Activated naive CD4-positive, alpha-beta T cell treated with anti-CD3 and anti-CD28 coated beads, Interleukin-2, amount 50 U/mL, for 72 hours (primary cell): ENCODE results near the gene MRPL55. TPM values are rescaled to one million over a fixed set of nuclear protein-coding genes. Genes with fewer than 3 reads are reported as not detected.
"Not testable (repeated sequence)": the region's sequence is repeated elsewhere in the genome, so short reads cannot be mapped to it uniquely, and the experiment has no call there.

Source experiments
- ATAC-seq, 2 donors: fragments of 150-1000 bp; cut with Tn5 transposase; 2 replicates each; pipeline ENCODE4 v1.10.0; 2021; ENCODE audit warnings: mild to moderate bottlenecking in 2 of 2, moderate library complexity in 2 of 2
- DNase-seq, 2 donors: peaks; one replicate each; pipeline ENCODE4 v3.0.0; 2021 to 2022; ENCODE audit warnings: low spot score in 2 of 2
- H3K27ac Mint-ChIP-seq, 2 donors: one replicate each; pipeline ENCODE4 v1.8.0; 2022; ENCODE audit warnings: mild to moderate bottlenecking in 2 of 2, mixed read lengths in 2 of 2
- H3K36me3 Mint-ChIP-seq, 2 donors: one replicate each; pipeline ENCODE4 v1.8.0; 2022; ENCODE audit warnings: mixed read lengths in 2 of 2
- H3K9me3 Mint-ChIP-seq, 2 donors: one replicate each; pipeline ENCODE4 v1.8.0; 2022; ENCODE audit warnings: mixed read lengths in 2 of 2
- total RNA-seq, 2 donors: library from RNA; stranded (reverse); gene quantifications; one replicate each; pipeline ENCODE4 v1.2.3, GENCODE V29; 2022

Gene MRPL55
- total RNA-seq, 2 donors from 2014 or later, result 50.6 to 52.5 TPM

DNA sequence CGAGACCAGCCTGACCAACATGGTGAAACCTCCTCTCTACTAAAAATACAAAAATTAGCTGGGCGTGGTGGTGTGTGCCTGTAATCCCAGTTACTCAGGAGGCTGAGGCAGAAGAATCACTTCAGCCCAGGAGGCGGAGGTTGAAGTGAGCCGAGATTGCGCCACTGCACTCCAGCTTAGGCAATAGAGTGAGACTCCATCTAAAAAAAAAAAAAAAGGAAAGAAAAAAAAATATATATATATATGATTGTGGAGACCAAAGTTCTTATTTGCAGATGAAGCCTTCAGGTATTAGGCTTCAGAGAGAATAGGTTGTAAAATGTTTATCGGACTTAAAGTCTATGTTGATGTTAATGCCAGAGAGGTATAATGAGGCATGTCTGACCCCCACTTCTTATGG lies 2.2 kb upstream of the MRPL55 start:
- not testable (repeated sequence) for H3K9me3 Mint-ChIP-seq, DNase-seq, H3K36me3 Mint-ChIP-seq, H3K27ac Mint-ChIP-seq, ATAC-seq

DNA sequence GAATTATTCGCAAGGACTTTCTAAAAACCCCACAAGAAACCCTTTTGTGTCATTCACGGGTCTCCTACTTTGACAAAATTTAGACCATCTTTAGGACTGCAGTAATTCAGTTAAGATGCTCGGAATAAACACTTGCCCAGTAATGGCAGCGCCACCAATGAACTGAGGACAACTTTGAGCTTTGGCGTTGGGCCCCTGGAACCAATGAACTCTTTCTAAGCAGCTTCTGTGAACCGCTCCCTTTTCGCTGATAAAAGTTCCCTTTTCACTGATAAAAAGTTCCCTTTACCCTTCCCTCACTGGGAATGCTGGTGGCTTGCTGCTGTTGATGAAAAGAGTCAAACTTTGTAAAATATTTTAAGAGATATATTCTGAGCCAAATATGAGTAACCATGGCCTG lies 1.5 kb upstream of the MRPL55 start:
- Mint-ChIP-seq H3K9me3 (no peaks in the 10 kb centered on the region), H3K27ac (no peak overlapping the region), H3K36me3 (peaks cover 7 to 10% of the 10 kb centered on the region in 2 donors)
- DNase-seq, result no peak
- ATAC-seq, result no peak

DNA sequence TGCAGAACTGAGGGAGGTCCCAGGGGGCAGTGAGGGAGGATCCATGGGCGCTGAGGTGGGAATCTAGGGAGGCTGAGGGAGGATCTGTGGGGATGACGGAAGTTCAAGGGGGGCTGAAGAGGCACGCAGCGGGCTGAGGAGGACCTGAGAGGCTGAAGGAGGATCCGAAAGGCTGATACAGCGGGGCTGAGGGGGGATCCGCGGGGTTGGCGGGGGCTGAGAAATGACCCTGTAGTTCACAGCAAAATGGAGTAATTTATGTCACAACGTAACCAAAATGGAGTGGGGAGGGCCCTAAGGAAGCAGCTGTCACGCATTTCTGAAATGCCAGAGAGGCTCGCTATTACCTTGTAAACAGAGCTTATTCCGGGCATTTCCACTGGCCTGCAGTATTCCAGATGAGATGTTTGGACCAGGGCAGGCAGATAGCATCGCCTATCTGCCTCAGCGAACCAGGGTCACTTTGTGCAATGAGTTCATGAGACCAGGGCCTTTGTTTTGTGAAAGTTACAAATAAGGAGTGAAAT lies 926 bp upstream of the MRPL55 start:
- DNase-seq (no peak), ATAC-seq (no peak)
- Mint-ChIP-seq H3K27ac (peak overlapping the region; percentile 91 to 96), H3K9me3 (no peaks in the 10 kb centered on the region), H3K36me3 (peaks cover 7 to 10% of the 10 kb centered on the region in 2 donors)

DNA sequence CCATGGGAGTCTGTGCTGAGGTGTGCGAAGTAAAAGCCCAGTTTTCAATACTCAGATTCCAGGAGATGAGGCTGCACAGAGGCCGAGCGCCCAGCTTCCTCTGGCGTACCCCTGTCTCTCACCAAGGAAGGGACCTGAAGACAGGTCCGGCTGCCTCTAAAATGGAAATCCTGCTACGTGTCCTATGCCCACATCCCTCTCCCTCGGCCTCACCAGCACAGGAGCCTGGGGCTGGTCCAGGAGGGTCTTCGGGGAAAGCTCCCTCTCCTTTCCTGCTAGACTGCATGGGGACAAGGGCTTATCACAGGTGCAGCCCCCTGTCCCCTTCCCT lies 392 bp downstream of the MRPL55 start:
- ATAC-seq, result peak in 1 of 2 donors; percentile 1

DNA sequence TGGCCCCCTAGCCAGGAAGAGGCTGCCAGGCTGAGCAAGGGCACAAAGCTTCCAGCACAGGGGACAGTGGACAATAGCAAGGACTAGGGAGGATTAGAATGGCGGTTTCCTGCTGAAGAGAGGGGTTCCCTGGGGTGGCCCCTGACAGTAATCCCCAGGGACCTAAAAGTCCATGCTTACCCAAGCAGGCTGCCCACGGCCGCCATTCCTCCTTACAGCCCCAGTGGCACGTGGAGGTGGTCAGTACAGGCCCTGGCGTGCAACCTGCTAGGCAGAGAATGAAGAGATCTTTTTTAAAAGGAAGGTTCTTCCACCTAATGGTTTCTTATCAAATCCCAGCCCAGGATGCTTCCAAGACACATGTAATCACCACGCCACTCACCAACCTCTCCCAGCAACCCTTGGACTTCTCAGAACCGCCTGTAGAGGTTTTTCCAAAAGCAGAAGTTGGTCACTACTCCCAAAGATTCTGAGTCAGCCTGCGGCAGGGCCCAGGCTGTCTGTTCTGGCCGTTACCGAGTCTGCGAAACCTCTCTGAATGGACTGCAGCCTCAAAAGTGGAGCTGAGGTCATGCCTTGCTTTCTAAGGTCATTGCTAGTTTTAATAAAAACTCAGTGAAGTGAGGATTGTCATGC lies 926 bp downstream of the MRPL55 start:
- no peak for DNase-seq
- peak overlapping the region; percentile 91 to 96 for H3K27ac Mint-ChIP-seq
- no peaks in the 10 kb centered on the region for H3K9me3 Mint-ChIP-seq
- no peak for ATAC-seq
- H3K36me3 Mint-ChIP-seq, result peaks cover 11 to 16% of the 10 kb centered on the region in 2 donors

More for the DNA sequence above, 392 bp downstream of the MRPL55 start:
- peaks cover 7 to 11% of the 10 kb centered on the region in 2 donors for H3K36me3 Mint-ChIP-seq
- DNase-seq, result no peak
- H3K9me3 Mint-ChIP-seq, result no peaks in the 10 kb centered on the region
- H3K27ac Mint-ChIP-seq, result peak overlapping the region; percentile 91 to 96

DNA sequence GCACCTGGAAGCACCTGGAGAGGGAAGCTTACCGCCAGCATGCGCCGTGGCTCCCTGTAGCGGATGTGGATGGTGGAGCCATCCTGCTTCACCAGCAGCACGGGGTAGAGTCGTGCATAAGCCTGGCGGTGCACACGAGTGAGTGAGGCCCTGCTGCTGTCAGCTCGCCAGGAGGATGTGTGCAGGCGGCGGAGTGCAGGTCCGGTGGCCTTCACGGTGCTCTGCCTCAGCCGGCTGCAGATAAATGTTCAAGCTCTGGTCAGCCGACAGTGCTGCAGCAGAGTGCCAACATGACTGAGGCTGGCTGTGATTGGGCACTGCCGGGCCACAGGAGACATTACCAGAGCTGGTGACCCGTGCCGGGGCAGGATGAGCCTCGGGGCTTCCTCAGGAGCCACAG lies 1.5 kb downstream of the MRPL55 start:
- ATAC-seq, result no peak
- Mint-ChIP-seq H3K27ac (peak overlapping the region; percentile 91 to 96), H3K36me3 (peaks cover 14 to 19% of the 10 kb centered on the region in 2 donors), H3K9me3 (no peaks in the 10 kb centered on the region)
- no peak for DNase-seq

DNA sequence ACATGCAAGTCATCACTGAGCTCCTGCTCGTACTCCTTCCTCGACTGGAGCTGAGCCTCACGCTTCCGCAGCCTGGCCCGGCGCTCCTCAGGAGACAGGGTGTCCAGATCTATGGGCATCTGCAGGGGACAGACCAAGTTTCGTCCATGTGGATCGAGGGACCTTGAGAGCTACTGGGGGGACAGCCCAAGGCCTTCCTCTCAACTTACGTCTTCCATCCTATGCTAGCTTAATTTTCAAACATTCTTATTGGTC lies 2.4 kb downstream of the MRPL55 start:
- peaks cover 14 to 19% of the 10 kb centered on the region in 2 donors for H3K36me3 Mint-ChIP-seq
- no peak for ATAC-seq

DNA sequence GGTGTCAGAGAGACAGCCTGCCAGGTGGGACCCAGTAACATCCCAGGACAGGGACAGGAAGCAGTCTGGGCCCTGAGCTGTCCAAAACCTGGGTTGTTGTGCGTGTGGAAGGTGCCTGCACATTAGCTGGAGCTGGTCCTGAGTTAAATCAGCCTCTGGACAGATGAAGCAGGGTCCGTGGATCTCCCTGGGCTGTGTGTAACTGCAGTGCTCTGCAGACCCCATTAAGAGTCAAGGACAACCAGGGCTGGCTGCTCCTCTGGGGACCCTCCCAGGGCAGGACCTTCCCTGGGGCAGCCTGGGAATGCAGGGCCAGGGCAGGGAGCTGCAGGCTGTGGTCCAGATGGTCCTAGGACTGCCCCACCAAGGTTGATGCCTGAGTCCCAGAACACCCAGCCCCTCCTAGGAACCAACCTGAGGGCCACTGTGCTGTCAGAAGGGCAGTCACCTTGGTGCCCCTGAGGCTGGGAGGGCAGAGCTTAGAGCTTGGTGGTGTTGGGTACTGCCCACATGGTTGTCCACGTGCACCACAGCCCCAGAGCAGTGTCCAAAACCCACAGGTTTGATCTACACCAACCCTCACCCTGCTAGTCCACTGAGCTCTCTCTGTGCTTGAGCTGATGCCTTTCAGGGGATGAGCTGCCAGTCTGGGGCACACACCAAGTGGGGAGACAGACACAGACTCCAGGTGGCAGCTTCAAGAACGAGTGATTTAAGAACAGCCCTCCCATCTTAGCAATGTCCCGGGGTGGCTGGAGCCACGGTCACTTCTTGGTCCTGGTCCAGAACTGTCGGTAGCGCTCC lies 2.9 kb downstream of the MRPL55 start:
- no peak for ATAC-seq
- no peak for DNase-seq
- peak overlapping the region; percentile 7 to 44 for H3K27ac Mint-ChIP-seq
- peaks cover 14 to 19% of the 10 kb centered on the region in 2 donors for H3K36me3 Mint-ChIP-seq
- no peaks in the 10 kb centered on the region for H3K9me3 Mint-ChIP-seq

More for the DNA sequence above, 2.4 kb downstream of the MRPL55 start:
- no peak for DNase-seq
- peak overlapping the region; percentile 7 to 44 for H3K27ac Mint-ChIP-seq
- H3K9me3 Mint-ChIP-seq, result no peaks in the 10 kb centered on the region

DNA sequence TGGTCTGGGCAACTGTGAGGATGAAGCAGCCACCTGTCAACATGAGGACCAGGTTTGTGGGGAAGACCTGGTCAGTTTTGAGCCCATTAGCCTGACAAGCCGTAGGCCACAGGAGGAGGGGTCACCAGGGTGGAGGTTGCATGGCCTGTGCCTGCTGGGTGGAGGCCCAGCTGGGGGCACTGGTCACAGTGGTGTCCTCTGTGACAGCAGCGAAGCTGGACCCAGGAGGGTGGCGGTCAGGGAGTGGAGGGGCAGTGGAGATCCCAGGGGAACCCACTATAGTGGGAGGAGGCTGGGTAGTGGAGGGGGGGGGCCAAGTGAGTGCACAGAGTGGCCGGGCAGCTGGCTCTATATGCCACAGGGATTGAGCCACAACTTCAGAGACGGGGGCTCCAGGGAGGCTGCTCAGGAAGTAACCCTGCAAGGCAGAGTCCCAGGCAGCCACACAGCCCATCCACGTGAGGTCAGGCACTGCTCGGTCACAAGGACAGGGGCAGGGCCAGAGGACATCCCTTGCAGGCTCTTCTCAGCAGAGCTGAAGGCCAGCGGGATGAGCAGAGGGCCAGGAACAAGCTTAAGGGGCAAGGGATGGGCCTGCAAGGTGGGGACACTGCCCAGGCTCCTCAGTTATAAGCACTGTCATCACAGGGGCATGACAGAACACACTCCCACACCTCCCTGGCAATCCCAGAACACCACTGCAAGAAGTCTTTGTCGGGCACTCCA lies 3.7 kb downstream of the MRPL55 start:
- Mint-ChIP-seq H3K9me3 (no peaks in the 10 kb centered on the region), H3K36me3 (peaks cover 14 to 19% of the 10 kb centered on the region in 2 donors), H3K27ac (peak overlapping the region in 1 of 2 donors; percentile 52)
- DNase-seq (no peak), ATAC-seq (no peak)

DNA sequence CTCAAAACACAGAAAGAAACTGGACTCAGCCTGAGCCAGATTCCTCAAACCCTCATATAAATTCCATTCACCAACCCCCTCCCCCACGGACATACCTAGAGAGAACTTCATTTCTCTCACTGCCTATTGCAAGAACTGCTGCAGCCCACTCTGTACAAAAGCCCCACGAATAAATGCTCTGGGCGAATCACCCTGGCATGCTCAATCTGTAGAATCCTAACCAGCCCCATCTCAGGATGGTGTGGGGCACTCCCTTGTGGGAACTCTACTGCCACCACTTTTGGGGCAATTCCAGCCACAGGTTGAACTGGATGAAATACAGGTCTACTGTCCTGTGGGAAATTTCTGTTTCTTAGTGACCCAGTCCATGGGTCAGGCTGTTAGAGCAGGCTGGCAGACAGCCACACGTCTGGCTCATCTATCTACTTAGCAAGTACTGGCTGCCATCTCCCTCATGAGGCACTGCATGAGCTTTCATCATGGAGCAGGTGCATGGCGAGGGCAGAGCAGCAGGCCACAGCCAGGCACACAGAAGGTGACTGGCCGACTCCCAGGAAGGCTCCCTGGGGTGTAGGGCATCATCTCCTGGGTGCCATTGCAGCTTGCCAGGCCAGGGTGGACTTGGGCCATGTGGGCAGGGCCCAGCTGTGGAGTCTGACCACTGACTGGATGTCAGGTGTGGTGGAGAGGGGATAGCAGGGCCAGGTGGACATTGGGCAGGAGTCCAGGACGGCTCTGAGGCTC lies 4.4 kb downstream of the MRPL55 start:
- no peaks in the 10 kb centered on the region for H3K9me3 Mint-ChIP-seq
- H3K36me3 Mint-ChIP-seq, result peaks cover 14% of the 10 kb centered on the region in 2 donors
- ATAC-seq (no peak), DNase-seq (no peak)
- H3K27ac Mint-ChIP-seq, result peak overlapping the region; percentile 52 to 88

DNA sequence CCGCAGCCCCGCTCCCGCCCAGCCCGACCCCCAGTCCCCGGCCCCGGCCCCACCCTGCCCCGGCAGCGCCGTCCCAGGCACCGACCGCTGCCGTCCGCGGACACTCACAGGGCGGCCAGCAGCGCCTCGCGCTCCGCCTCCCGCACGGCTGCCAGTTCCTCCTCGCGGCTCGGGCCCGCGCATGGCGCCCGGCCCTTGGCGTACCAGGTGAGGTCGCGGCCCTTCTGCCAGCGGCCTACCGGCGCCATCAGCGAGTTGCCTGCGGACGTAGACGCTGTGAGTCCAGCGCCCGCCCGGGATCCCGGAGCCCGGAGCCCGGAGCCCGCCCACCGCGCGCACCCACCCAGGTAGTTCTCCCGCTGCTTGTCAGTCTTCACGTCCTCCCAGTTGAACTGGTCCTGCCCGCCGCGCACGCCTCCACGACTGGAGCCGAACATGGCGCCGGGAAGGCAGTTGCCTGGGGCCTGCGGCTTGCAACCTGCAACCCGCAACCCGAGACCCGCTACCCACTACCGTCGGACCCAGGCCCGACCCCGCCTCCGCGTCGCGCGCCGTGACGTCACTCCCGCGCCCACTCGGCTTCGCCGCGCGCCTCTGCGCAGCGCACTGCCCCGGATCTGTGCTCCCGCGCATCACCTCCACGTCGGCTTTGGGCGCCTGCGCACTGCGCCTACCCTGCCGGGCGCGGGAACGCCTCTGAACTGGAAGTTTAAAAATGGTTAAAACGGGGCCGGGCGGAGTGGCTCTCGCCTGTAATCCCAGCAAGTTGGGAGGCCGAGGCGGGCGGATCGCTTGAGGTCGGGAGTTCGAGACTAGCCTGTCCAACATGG lies 6.1 kb downstream of the MRPL55 start, which contains the start of gene C1orf35:
Gene C1orf35, minus strand, starts transcription at position 535 of the 830 bp plus-strand sequence. Its CDS starts 98 bp downstream, at position 437.
- DNase-seq (peak; percentile 96), ATAC-seq (peak; percentile 86 to 88)
- peaks cover 13 to 16% of the 10 kb centered on the region in 2 donors for H3K36me3 Mint-ChIP-seq
- H3K9me3 Mint-ChIP-seq, result no peaks in the 10 kb centered on the region
- H3K27ac Mint-ChIP-seq, result peak within 1 kb of the TSS; percentile 95 to 98

DNA sequence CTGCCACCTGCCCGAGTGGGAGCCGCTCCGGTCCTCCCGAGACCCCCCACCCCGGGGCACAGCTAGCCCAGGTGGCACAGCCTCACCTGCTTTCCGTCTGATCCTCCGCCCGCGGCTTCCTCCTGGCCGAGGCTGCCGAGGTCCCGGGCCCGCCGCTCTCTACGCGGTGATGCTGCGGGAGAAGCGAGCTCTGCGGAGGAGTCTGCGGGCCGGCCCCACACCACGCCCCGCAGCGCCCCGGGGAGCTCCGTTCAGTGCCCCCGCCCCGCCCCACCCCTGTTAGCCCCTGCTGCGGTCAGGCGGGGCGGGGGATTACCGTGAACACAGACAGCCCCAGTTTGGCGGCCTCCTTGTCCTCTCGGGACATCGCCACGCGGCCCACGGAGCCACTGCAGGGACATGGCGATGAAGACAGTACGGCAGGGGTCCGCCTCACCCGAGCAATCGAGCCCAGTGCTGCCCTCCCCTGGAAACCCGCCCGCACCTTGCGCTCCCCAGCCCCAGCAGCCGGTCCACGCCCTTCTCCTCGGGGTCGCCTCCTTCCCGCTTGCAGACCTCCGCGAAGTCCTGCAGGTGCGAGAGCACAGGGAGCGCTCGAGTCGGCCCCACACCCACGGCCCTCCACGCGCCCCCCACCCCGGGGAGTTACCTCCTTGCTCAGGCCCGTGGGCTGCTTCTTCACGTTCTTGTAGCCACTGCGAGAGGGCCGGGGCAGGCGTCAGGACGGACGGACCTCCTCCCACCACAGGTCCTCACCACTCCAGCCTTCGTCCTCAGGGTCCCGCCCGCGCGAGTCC lies 6.9 kb downstream of the MRPL55 start:
- DNase-seq (peak in 1 of 2 donors; percentile 48), ATAC-seq (peak; percentile 22 to 49)
- Mint-ChIP-seq H3K36me3 (peaks cover 13 to 20% of the 10 kb centered on the region in 2 donors), H3K9me3 (no peaks in the 10 kb centered on the region), H3K27ac (peak overlapping the region in 1 of 2 donors; percentile 98)

DNA sequence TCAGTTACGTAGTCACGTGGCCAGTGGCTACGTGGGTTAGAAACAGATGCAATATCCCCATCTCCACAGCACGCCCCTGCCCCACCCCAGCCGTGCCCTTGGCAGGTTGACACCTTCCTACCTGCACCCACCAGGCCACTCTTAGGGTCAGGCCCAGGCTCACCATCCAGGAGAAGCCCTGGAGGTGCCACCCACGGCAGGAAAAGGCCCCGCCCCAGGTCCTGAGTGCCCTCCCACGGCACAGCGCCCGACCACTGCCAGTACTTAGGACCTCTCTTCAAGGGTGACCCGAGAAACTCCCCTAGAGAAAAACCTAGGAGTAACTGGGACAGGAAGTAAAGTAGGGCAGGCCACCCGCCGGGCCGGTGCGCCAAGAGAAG lies 7.5 kb downstream of the MRPL55 start:
- ATAC-seq (no peak), DNase-seq (no peak)
- Mint-ChIP-seq H3K36me3 (peaks cover 12 to 16% of the 10 kb centered on the region in 2 donors), H3K9me3 (no peaks in the 10 kb centered on the region), H3K27ac (peak overlapping the region in 1 of 2 donors; percentile 4)

DNA sequence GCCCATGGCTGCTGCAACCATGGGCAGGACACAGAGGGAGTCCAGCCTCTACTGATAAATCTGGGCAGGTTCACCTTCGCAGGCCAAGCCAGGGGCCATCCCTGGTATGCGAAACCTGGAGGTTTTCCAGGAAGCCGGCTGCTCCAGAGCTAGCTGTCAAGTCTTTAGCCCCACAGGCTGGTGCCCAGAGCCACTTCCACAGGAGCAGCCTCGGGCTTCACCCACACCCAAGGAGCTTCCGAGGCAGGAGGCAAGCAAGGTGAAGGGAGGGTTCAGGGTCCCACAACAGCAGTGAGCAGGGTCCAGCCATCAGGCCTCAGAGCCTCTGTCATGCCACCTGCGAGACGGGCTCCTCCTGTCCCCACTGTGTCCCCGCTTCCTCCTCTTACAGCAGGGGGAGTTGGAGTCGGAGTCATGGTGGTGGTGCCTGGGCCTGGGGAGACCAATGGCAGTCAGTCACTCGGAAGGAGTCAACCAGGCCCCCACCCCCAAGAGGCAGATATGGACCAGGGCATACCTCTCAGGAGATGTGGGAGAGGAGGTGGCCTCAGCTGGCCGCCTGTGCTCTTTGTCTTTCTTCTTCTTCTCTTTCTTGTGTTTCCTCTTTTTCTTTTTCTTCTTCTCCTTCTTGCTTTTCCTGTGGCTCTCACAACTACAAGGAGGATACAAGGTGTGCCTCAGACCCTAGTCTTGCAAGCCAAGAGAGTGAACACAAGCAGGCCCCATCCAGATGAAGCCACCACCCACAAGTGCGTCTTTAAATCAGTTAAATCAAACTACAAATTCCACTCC lies 8.1 kb downstream of the MRPL55 start:
- Mint-ChIP-seq H3K36me3 (peaks cover 8 to 14% of the 10 kb centered on the region in 2 donors), H3K27ac (peak overlapping the region; percentile 4 to 65), H3K9me3 (no peaks in the 10 kb centered on the region)
- DNase-seq (no peak), ATAC-seq (no peak)
